ENCODE results near the gene RRM2. TPM values are rescaled to one million over a fixed set of nuclear protein-coding genes. Genes with fewer than 3 reads are reported as not detected.

RRM2 gene
- total RNA-seq, 4 donors from 2014 or later: 1.7 to 4.6 TPM; not detected in 2

- no peak overlapping the region for H3K4me3 ChIP-seq
- TF ChIP-seq EP300 (IDR thresholded peaks at IDR 0.05): no peak
- no peak for TF ChIP-seq POLR2A (IDR thresholded peaks at IDR 0.05; ENCODE audit: low read depth)
- TF ChIP-seq POLR2AphosphoS5 (IDR thresholded peaks at IDR 0.05): no peak
- TF ChIP-seq CTCF (IDR thresholded peaks at IDR 0.05): no peak
Measured at GRCh38 chr2:10132996-10133647, 10.6 kb downstream of the RRM2 start.

GRCh38 chr2:10135296-10136089, 13.0 kb downstream of the RRM2 start:
- no peak for DNase-seq (ENCODE audit: extremely low spot score)
- H3K36me3 ChIP-seq: no peaks in the 10 kb centered on the region
- H3K27me3 ChIP-seq: no peaks in the 10 kb centered on the region
- H3K9me3 ChIP-seq: no peaks in the 10 kb centered on the region
- H3K27ac ChIP-seq (replicated peaks in 1 of 4): no peak overlapping the region
- no peak for TF ChIP-seq POLR2A (IDR thresholded peaks at IDR 0.05; ENCODE audit: low read depth)
- no peak for TF ChIP-seq EP300 (IDR thresholded peaks at IDR 0.05)
- TF ChIP-seq POLR2AphosphoS5 (IDR thresholded peaks at IDR 0.05): no peak
- no peak for TF ChIP-seq CTCF (IDR thresholded peaks at IDR 0.05)
- H3K4me3 ChIP-seq: no peak overlapping the region
- 82% methylated on average over 9 of the region's 9 CpGs for WGBS
- H3K4me1 ChIP-seq: no peaks in the 10 kb centered on the region
- intact Hi-C loops (cut with DNase I): no loop called here

More at GRCh38 chr2:10132996-10133647, 10.6 kb downstream of the RRM2 start:
- Histone ChIP-seq H3K27ac (replicated peaks in 1 of 4) (no peak overlapping the region), H3K36me3 (no peaks in the 10 kb centered on the region), H3K4me1 (no peaks in the 10 kb centered on the region), H3K27me3 (no peaks in the 10 kb centered on the region), H3K9me3 (no peaks in the 10 kb centered on the region)
- DNase-seq (ENCODE audit: extremely low spot score): no peak
- intact Hi-C loops (cut with DNase I): no loop called here
- WGBS: 83% methylated on average over 6 of the region's 6 CpGs

GRCh38 chr2:10136101-10136934, 13.8 kb downstream of the RRM2 start:
- no peak for DNase-seq (ENCODE audit: extremely low spot score)
- TF ChIP-seq POLR2AphosphoS5 (IDR thresholded peaks at IDR 0.05) (no peak), EP300 (IDR thresholded peaks at IDR 0.05) (no peak), POLR2A (IDR thresholded peaks at IDR 0.05; ENCODE audit: low read depth) (no peak), CTCF (IDR thresholded peaks at IDR 0.05) (no peak)
- Histone ChIP-seq H3K9me3 (no peaks in the 10 kb centered on the region), H3K4me1 (no peaks in the 10 kb centered on the region), H3K27me3 (no peaks in the 10 kb centered on the region), H3K36me3 (no peaks in the 10 kb centered on the region), H3K27ac (replicated peaks in 1 of 4) (no peak overlapping the region), H3K4me3 (no peak overlapping the region)
- intact Hi-C loops (cut with DNase I): no loop called here
- WGBS: 90% methylated on average over 7 of the region's 7 CpGs

- Histone ChIP-seq H3K9me3 (no peaks in the 10 kb centered on the region), H3K4me3 (no peak overlapping the region), H3K27me3 (peaks cover 0 to 2% (median 0%) of the 10 kb centered on the region in 4 donors), H3K36me3 (no peaks in the 10 kb centered on the region), H3K27ac (replicated peaks in 1 of 4) (no peak overlapping the region), H3K4me1 (no peaks in the 10 kb centered on the region)
- intact Hi-C loops (cut with DNase I): no loop called here
- TF ChIP-seq POLR2AphosphoS5 (IDR thresholded peaks at IDR 0.05) (no peak), POLR2A (IDR thresholded peaks at IDR 0.05; ENCODE audit: low read depth) (no peak), EP300 (IDR thresholded peaks at IDR 0.05) (no peak), CTCF (IDR thresholded peaks at IDR 0.05) (no peak)
- WGBS: 92% methylated on average over 9 of the region's 10 CpGs
- no peak for DNase-seq (ENCODE audit: extremely low spot score)
Measured at GRCh38 chr2:10137053-10137843, 14.7 kb downstream of the RRM2 start.
